ENCODE data around the gene TMEM132A. TPM values are rescaled to one million over a fixed set of nuclear protein-coding genes. Genes with fewer than 3 reads are reported as not detected.
A peak's percentile ranks its signal among the peaks of the same experiment; 100 is the strongest.
"Not testable (repeated sequence)": the region's sequence is repeated elsewhere in the genome, so short reads cannot be mapped to it uniquely, and the experiment has no call there.

TMEM132A gene
- total and polyA plus RNA-seq, 4 donors, result 1.6 to 8.9 (median 3.5) TPM

DNA sequence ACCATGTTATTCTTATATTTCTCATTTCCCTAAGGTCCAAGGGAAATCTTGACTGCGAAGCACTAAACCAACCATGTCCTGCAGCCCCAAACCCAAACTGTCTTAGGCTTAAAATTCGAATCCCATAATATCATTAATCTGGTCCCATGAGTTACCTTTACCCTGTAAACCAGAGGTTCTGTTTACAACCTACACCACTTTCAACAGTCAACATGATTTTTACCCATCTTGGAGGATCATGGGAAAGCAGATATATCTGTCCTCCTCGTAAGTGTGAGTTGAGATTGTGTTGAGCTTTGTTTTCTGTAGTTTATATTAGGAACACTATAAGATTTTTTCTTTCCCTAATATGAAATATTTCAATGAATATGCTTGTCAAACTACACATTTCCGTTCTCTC, 24.3 kb upstream of the TMEM132A start:
- Histone ChIP-seq H3K27me3 (ENCODE audit: control insufficient read depth in 1 of 2, insufficient read depth in 2 of 2, low read length in 1 of 2) (no peaks in the 10 kb centered on the region), H3K4me1 (ENCODE audit: control insufficient read depth in 1 of 2, insufficient read depth in 2 of 2, low read length in 2 of 2) (no peaks in the 10 kb centered on the region), H3K9me3 (ENCODE audit: control insufficient read depth, low read length) (no peaks in the 10 kb centered on the region), H3K4me3 (ENCODE audit: low read length in 2 of 2) (no peak overlapping the region), H3K27ac (ENCODE audit: low read depth in 1 of 2, low read length in 2 of 2) (no peak overlapping the region), H3K36me3 (ENCODE audit: control insufficient read depth in 1 of 2, insufficient read depth in 2 of 2, low read length in 1 of 2) (peaks cover 6 to 20% of the 10 kb centered on the region in 2 donors)
- no peak for ATAC-seq (ENCODE audit: low FRiP score)
- no peak for DNase-seq
- intact Hi-C loops (cut with DNase I), result loop anchor here (1.0 to 5.0 kb wide), 2 partner anchors 69 to 123 kb away; no protein-coding TSS in a partner anchor
- 70 to 77% methylated on average over 4 of the region's 4 CpGs for WGBS, 2 donors

GRCh38 chr11:60900673-60901404, 23.4 kb upstream of the TMEM132A start:
- Histone ChIP-seq H3K27ac (ENCODE audit: low read depth in 1 of 2, low read length in 2 of 2) (no peak overlapping the region), H3K4me1 (ENCODE audit: control insufficient read depth in 1 of 2, insufficient read depth in 2 of 2, low read length in 2 of 2) (no peaks in the 10 kb centered on the region), H3K4me3 (ENCODE audit: low read length in 2 of 2) (no peak overlapping the region), H3K9me3 (ENCODE audit: control insufficient read depth, low read length) (no peaks in the 10 kb centered on the region), H3K36me3 (ENCODE audit: control insufficient read depth in 1 of 2, insufficient read depth in 2 of 2, low read length in 1 of 2) (peaks cover 6 to 20% of the 10 kb centered on the region in 2 donors), H3K27me3 (ENCODE audit: control insufficient read depth in 1 of 2, insufficient read depth in 2 of 2, low read length in 1 of 2) (no peaks in the 10 kb centered on the region)
- ATAC-seq (ENCODE audit: low FRiP score), result no peak
- no peak for DNase-seq
- intact Hi-C loops (cut with DNase I), result loop anchor here in 1 of 2 donors (5.0 kb wide), 1 partner anchor 124 kb away; no protein-coding TSS in a partner anchor
- WGBS, 2 donors, result 67 to 71% methylated on average over 13 of the region's 13 CpGs

GRCh38 chr11:60902625-60903024, 21.6 kb upstream of the TMEM132A start:
- intact Hi-C loops (cut with DNase I), result loop anchor here in 1 of 2 donors (5.0 kb wide), 1 partner anchor 125 kb away; no protein-coding TSS in a partner anchor
- no peak for DNase-seq
- 84 to 86% methylated on average over 11 of the region's 11 CpGs for WGBS, 2 donors

DNA sequence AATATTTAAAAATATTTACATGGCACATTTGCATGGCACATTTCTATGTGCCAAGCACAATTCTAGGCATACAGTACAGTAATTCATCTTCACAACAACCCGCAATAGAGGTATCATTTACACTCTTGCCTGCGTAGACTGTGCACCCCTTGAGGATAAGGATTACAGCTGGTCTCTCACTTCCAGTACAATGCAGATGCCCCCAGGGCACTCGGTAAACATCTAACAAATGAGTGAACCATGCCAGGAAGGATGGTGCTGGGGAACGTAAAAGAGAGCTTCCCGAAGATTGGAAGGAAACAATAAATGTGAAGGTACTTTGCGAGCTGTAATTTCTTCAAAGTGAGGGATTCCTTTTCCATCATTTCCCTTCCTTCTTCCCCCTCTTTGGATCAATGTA, 19.2 kb upstream of the TMEM132A start:
- Histone ChIP-seq H3K36me3 (ENCODE audit: control insufficient read depth in 1 of 2, insufficient read depth in 2 of 2, low read length in 1 of 2) (peaks cover 3 to 4% of the 10 kb centered on the region in 2 donors), H3K4me3 (ENCODE audit: low read length in 2 of 2) (no peak overlapping the region), H3K27ac (ENCODE audit: low read depth in 1 of 2, low read length in 2 of 2) (no peak overlapping the region), H3K9me3 (ENCODE audit: control insufficient read depth, low read length) (no peaks in the 10 kb centered on the region), H3K27me3 (ENCODE audit: control insufficient read depth in 1 of 2, insufficient read depth in 2 of 2, low read length in 1 of 2) (no peaks in the 10 kb centered on the region), H3K4me1 (ENCODE audit: control insufficient read depth in 1 of 2, insufficient read depth in 2 of 2, low read length in 2 of 2) (no peaks in the 10 kb centered on the region)
- intact Hi-C loops (cut with DNase I), result loop anchor here (5.0 kb wide), 1 partner anchor 63 kb away; the partner anchor contains the start of gene CCDC86 (in 2 of the 2)
- 54 to 55% methylated on average over 6 of the region's 6 CpGs for WGBS, 2 donors
- DNase-seq, result no peak
- no peak for ATAC-seq (ENCODE audit: low FRiP score)

More at GRCh38 chr11:60902625-60903024, 21.6 kb upstream of the TMEM132A start:
- H3K36me3 ChIP-seq (ENCODE audit: control insufficient read depth in 1 of 2, insufficient read depth in 2 of 2, low read length in 1 of 2), result peaks cover 4 to 13% of the 10 kb centered on the region in 2 donors
- H3K27me3 ChIP-seq (ENCODE audit: control insufficient read depth in 1 of 2, insufficient read depth in 2 of 2, low read length in 1 of 2), result no peaks in the 10 kb centered on the region
- H3K4me3 ChIP-seq (ENCODE audit: low read length in 2 of 2), result no peak overlapping the region
- H3K27ac ChIP-seq (ENCODE audit: low read depth in 1 of 2, low read length in 2 of 2), result no peak overlapping the region
- no peaks in the 10 kb centered on the region for H3K4me1 ChIP-seq (ENCODE audit: control insufficient read depth in 1 of 2, insufficient read depth in 2 of 2, low read length in 2 of 2)
- no peak for ATAC-seq (ENCODE audit: low FRiP score)
- no peaks in the 10 kb centered on the region for H3K9me3 ChIP-seq (ENCODE audit: control insufficient read depth, low read length)

DNA sequence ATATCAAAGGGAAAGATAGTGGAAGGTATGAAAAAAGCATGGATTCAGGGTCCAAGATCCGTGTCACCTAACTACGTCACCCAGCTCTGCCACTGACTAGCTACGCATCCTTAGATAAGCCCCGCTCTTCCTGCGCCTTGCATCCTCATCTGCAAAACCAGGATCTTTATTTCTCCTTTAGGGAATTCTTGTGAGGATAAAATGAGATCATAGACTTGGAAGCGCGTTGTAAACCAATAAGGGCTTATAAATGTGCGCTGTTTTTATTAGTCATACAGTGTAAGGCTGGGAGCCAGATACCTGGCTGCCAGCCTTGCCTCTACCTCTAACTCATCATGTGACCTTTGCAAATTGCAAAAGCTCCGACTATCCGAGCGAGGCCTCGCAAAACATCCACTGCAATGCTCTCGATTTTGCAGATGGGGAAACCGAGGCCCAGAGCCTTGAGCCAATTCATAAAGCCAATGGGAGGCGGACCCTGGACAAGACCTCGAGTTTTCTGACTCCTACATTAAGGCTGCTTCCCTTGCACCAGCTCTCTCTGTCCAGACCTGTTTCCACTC, 18.6 kb upstream of the TMEM132A start:
- Histone ChIP-seq H3K4me1 (ENCODE audit: control insufficient read depth in 1 of 2, insufficient read depth in 2 of 2, low read length in 2 of 2) (no peaks in the 10 kb centered on the region), H3K4me3 (ENCODE audit: low read length in 2 of 2) (peak overlapping the region; percentile 93), H3K36me3 (ENCODE audit: control insufficient read depth in 1 of 2, insufficient read depth in 2 of 2, low read length in 1 of 2) (peaks cover 0 to 1% of the 10 kb centered on the region in 2 donors), H3K27ac (ENCODE audit: low read depth in 1 of 2, low read length in 2 of 2) (peak overlapping the region; percentile 80 to 93), H3K9me3 (ENCODE audit: control insufficient read depth, low read length) (no peaks in the 10 kb centered on the region), H3K27me3 (ENCODE audit: control insufficient read depth in 1 of 2, insufficient read depth in 2 of 2, low read length in 1 of 2) (no peaks in the 10 kb centered on the region)
- DNase-seq (no peak), ATAC-seq (ENCODE audit: low FRiP score) (no peak)
- intact Hi-C loops (cut with DNase I), result loop anchor here (5.0 kb wide), 1 partner anchor 63 kb away; the partner anchor contains the start of gene CCDC86 (in 2 of the 2)
- 7 to 8% methylated on average over 16 of the region's 16 CpGs for WGBS, 2 donors

DNA sequence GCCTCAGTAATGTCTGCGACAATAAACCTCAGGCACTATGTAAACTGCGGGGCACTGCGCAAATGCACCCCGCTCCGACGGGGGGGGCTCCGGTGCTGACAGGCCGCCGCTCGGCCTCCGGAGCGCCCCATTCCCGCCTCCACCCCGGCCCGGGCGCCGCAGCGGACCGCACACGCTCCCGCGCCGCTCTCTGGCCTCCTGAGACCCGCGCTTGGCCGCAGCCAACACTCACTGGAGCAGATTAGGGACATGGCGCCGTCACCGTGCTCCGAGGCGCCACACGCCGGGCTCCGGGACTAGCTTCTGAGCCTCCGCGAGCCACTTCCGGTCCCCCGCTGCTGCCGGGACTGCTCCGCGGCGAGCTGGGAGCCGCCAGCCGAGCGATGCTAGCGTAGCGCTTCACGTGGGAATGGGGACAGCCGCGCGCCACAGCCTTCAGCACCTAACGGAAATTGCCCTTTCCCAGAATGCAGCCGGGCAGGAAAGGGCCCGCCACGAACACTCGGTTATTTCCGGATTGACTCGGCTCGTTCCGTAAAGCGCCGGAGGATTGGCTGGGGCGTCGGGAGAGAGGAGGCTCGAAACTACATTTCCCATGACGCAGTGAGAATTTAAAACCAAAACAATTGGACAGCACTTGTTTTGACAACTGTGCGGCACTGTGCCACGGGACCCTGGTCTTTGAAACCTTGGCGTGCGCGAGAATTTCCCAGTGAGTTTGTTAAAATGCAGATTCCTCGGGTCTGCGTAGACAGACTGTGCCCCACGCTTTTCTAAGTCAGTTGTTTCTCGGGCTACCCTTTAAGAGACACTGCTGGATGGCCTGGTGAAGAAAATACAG, 17.9 kb upstream of the TMEM132A start, which contains the start of gene PRPF19:
Gene PRPF19 (minus strand): TSS at position 454 of the 841 bp plus-strand sequence. CDS start 203 bp downstream, at position 251.
- Histone ChIP-seq H3K4me3 (ENCODE audit: low read length in 2 of 2) (peak within 1 kb of the TSS; percentile 93), H3K9me3 (ENCODE audit: control insufficient read depth, low read length) (no peaks in the 10 kb centered on the region)
- WGBS, 2 donors, result 0 to 1% methylated on average over 69 to 75 of the region's 75 CpGs

GRCh38 chr11:60908803-60909202, 15.5 kb upstream of the TMEM132A start:
- Histone ChIP-seq H3K36me3 (ENCODE audit: control insufficient read depth in 1 of 2, insufficient read depth in 2 of 2, low read length in 1 of 2) (no peaks in the 10 kb centered on the region), H3K4me1 (ENCODE audit: control insufficient read depth in 1 of 2, insufficient read depth in 2 of 2, low read length in 2 of 2) (no peaks in the 10 kb centered on the region), H3K9me3 (ENCODE audit: control insufficient read depth, low read length) (no peaks in the 10 kb centered on the region), H3K27ac (ENCODE audit: low read depth in 1 of 2, low read length in 2 of 2) (no peak overlapping the region), H3K27me3 (ENCODE audit: control insufficient read depth in 1 of 2, insufficient read depth in 2 of 2, low read length in 1 of 2) (no peaks in the 10 kb centered on the region), H3K4me3 (ENCODE audit: low read length in 2 of 2) (no peak overlapping the region)
- ATAC-seq (ENCODE audit: low FRiP score), result no peak
- no peak for DNase-seq
- intact Hi-C loops (cut with DNase I), result loop anchor here (5.0 kb wide), 1 partner anchor 67 kb away; the partner anchor contains the start of gene CCDC86 (in 2 of the 2)
- WGBS, 2 donors, result 24 to 25% methylated on average over 1 of the region's 1 CpG

More for the DNA sequence above, 17.9 kb upstream of the TMEM132A start, which contains the start of gene PRPF19:
- DNase-seq (peak; percentile 98 to 99), ATAC-seq (ENCODE audit: low FRiP score) (peak; percentile 98)
- Histone ChIP-seq H3K36me3 (ENCODE audit: control insufficient read depth in 1 of 2, insufficient read depth in 2 of 2, low read length in 1 of 2) (peaks cover 0 to 1% of the 10 kb centered on the region in 2 donors), H3K27me3 (ENCODE audit: control insufficient read depth in 1 of 2, insufficient read depth in 2 of 2, low read length in 1 of 2) (no peaks in the 10 kb centered on the region), H3K27ac (ENCODE audit: low read depth in 1 of 2, low read length in 2 of 2) (peak within 1 kb of the TSS; percentile 80 to 93), H3K4me1 (ENCODE audit: control insufficient read depth in 1 of 2, insufficient read depth in 2 of 2, low read length in 2 of 2) (no peaks in the 10 kb centered on the region)
- intact Hi-C loops (cut with DNase I), result loop anchor here (5.0 kb wide), 1 partner anchor 64 kb away; the partner anchor contains the start of gene CCDC86 (in 2 of the 2)

GRCh38 chr11:60909680-60910280, 14.5 kb upstream of the TMEM132A start:
- H3K9me3 ChIP-seq (ENCODE audit: control insufficient read depth, low read length); H3K4me3 ChIP-seq (ENCODE audit: low read length in 2 of 2); H3K36me3 ChIP-seq (ENCODE audit: control insufficient read depth in 1 of 2, insufficient read depth in 2 of 2, low read length in 1 of 2); DNase-seq; H3K27ac ChIP-seq (ENCODE audit: low read depth in 1 of 2, low read length in 2 of 2); H3K27me3 ChIP-seq (ENCODE audit: control insufficient read depth in 1 of 2, insufficient read depth in 2 of 2, low read length in 1 of 2); ATAC-seq (ENCODE audit: low FRiP score); H3K4me1 ChIP-seq (ENCODE audit: control insufficient read depth in 1 of 2, insufficient read depth in 2 of 2, low read length in 2 of 2): not testable (repeated sequence)
- WGBS, 2 donors, result 63% methylated on average over 3 of the region's 3 CpGs
- intact Hi-C loops (cut with DNase I), result loop anchor here (5.0 to 10.0 kb wide), 4 partner anchors 38 to 255 kb away; partner anchors contain the start of genes CCDC86 (in 2 of the 2) and VPS37C (in 1 of the 2)

All from aorta (tissue), 5 donors.